GM18868 (cell line): ENCODE results near the gene CAMTA1.

Source experiments
- ATAC-seq: cut with Tn5 transposase; IDR thresholded peaks from one replicate; pipeline ENCODE4 v1.9.1; 2021; ENCODE audit warnings: mild to moderate bottlenecking, moderate library complexity; ENCODE audit not compliant: unreplicated experiment

Gene CAMTA1

DNA sequence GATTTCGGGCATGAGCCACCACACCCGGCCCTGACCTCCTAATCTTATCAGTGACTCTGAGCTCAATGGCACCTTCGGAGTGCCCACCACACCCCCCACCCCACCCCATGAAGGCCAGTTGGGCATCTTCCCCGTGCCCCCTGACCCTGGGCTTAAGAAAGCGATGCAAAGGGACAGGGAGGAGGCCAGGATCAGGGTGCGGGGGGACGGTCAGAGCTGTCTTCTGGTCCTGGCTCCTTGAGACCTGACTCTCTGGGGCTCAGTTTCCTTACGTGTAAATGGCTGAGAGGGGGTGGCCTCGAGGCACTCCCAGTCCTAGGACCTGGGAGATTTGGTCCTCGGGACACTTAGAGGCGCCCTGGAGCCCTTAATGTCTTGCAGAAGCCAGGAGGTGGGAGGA lies 881.9 kb downstream of the CAMTA1 start:
- no peak for ATAC-seq

DNA sequence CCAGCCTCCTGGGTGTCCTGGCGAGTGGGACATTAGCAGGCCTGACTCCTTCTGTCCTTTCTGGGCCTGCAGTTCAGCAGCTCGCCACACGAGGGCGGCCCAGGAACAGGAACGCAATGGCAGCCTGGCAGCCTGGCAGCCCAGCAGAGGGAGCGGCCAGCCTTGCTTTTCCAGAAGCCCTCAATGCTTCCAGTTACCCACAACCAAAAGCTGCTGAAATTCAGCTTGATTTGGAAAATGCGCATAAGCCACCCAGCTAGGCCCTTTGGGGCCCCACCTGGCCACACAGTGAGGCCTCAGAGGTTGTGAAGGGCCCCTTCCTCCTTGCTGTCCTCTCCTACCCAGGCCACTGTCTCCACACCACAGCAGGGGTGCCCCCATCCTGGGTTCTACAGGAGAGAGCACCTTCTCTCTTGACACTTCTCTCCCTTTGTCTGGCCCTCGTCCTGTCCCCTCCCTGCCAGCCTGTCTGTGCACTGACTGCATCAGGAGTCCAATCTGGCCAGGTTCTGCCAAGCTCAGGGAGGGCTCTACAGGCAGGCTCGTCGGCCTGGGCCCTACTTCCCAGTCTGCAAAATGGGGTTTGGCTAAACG lies 882.5 kb downstream of the CAMTA1 start:
- ATAC-seq: peak; percentile 52

DNA sequence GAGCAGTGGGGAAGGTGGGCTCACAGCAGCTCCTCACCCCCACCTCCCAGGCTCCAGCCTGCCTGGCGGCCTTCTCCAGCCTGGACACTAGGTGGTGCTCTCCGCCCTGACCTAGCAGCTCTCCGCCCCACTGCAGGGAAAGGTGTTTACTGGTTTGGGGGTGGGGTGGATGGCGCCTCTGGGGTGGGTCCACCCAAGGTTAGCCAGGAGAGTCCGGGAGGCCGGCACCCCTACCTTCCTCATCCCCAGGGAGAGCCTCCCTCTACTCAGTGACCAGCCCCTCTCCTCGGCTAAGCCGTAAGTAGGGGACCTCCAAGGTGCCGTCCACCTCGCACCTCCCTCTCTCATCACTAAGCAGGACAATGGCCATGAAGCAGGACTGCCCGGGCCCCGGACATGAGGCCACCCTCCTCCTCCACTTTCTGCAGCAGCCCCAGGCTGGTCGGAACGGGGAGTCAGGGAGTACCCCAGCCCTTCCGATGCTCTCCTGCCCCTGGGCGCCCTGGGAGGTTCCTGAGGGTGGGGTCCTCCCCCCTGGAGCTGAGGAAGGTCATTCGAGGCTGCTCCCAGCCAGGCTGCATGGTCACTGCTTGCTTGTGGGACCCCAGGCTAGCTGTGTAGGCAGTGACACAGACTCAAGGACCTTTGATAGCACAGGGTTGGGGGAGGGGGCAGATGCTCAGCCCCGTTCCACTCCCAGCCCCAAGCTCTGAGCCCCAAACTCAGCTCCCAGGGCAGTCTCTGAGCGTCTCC lies 884.5 kb downstream of the CAMTA1 start:
- no peak for ATAC-seq

DNA sequence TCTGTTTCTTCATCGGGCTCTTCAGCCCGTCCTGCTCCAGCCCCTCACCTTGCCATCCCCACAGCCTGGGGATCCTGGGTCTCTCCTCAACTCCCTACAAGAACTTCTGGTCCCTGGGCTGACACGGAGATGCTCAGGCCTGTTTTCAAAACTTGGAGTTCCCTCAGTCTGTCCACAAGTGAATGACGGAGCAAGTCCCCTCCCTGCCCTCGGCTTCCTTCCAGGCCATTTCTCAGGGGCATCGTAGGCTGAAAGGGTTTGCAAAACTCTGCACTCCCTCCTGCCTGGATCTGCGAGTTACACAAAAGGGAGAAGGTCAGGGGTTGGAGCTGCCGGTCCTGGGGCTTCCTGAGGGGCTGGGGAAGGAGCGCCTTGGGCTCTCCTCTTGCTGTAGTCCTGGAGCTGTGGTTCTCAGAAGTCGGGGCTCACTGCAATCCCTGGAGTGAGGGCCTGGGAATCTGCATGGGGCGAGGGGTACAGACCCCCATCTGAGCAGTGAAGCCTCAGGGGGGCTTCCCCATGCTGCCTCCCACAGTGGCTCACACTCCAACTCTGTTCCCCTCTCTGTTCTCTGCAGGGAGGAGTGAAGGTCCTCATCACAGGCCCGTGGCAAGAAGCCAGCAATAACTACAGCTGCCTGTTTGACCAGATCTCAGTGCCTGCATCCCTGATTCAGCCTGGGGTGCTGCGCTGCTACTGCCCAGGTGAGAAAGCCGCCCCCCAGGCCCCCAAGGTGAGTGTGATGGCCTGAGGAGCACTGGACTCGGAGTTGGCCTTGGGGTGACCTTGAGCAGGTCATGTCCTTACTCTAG lies 885.3 kb downstream of the CAMTA1 start:
- ATAC-seq: no peak

DNA sequence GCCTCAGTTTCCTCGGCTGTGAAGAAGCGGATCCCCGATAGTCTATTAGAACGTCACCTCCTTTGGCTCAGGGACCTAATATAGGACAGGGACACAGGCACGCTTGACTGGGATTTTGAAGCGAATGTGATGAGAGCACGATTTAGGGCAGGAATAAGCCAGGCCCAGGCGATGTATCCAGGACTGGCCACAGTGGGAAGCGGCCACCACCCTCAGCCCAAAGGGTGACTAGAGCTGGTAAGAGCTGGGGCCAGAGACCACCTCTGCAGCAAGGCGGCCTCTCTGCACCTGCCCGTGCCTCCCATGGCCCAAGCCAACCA lies 885.9 kb downstream of the CAMTA1 start:
- ATAC-seq: no peak

DNA sequence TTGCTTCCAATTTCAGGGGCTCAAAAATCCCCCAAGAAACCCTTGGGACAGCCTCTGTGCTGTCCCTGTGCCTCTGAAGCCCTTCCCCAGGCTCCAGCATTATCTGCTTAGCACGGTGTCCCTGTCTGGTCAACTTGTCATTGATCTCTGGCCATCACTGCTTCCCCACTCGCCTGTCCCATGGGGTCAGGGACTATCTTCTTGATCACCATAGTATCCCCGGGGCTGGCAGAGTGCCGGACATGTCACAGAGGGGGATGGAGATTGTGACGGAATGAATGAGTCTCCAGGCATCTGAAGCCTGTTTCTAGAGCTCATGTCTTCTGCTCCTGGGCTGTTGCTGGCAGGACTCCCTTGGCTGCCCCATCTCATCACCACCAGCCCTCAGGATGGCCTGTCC lies 886.4 kb downstream of the CAMTA1 start:
- no peak for ATAC-seq

DNA sequence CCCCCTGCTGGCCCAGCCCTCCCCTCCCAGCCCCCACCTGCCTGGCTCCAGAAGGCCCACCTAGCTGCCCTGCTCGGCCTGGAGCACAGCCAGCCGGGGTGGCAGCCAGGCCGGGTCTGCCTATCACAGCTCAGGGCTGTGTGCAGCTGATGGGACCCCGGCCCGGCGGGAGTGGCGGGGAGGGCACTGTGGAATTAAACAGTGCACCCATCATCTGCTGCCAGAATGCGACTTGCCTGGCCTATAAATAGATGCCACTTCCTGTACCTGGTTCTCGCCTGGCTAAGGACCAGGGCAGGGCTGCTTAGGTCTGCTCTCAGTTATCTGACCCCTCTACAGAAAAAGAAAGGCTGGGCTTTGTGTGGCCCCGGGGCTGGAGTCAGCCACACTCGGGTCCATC lies 887.6 kb downstream of the CAMTA1 start:
- ATAC-seq: no peak

DNA sequence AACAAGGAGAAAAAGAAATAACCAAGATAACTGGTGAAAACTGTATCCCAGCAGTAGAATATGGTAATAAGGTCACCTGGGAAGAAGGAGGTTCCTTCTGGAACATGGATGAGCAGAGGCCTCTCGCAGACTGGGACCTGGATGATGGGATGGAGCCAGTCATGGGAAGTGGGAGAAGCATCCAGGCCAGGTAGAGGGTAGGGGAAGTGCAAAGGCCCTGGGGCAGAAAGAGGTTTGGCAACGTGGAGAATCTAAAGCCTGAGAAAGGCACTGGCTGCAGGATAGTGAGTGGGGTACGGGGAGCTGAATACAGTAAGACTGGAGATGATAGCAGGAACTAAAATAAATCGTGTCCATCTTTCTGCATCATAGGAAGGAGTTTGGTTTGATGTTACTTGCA lies 889.7 kb downstream of the CAMTA1 start:
- ATAC-seq: no peak

DNA sequence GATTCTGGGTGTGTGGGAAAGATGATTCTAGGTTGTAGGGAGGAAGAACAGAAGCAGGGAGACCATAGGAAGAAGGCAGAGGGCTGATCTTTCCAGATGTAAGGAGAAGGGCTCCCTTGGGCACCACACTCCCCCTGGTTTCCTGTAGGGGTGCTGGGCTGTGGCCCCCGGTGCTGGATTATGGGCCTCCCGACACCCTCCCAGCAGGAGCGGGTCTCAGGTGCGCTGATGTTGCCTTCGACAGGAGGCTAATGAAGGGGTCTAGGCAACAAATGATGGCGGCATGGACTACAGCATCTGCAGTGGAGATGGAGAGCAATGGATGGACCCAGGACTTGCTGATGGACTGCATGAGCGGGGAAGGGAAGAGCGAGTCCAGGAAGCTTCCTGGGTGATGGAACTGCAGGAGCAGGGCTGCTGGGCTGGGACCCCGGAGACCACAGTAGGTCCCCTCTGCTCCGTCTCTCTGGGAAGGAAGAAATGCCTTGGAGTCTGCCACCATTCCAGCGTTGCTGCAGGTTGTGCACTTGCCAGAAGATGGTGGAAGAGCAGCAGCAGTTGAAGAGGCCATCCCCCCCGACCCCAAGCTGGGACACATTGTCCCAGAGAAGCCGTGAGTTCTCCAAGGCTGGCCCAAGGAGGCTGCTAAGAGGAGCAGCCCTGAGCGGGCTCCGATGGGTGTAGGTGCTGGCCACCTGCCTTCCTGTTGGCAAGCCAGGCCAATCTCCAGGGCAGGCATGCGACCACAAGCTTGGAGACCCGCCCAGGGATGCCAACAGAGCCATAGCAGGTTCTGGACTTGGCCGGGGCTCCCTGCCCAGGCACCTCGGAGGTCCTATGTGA lies 890.4 kb downstream of the CAMTA1 start:
- ATAC-seq: no peak

DNA sequence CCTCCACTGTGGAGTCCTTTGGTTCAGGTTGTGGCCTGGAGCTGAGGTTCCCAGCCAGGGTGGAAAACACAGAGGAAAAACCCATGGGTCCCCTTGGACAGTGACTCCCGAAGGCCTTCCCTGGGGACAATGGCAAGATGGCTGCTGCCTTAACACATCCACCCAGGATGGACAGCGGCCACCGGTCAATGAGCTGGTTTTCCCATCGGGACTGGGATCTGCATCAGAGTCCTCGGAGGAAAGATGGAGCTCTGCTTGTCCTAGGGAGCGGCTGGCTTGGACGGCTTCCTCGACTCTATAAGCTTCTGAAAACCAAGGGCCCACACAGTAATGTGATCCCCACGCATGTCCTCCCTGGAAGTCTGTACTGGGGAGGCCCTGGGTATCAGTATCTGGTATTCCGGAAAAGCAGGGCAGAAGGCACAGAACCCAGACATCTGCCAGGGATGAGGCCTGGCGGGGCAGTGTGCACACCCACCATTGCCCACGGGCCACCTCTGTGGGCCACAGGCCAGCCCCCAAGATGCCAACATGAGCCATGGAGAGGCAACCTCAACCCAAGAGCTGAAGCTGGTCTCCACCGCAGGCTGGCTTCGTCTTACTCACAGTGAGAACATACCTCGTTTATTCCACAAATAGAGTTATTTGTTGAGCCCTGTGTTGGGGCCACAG lies 891.2 kb downstream of the CAMTA1 start:
- no peak for ATAC-seq

DNA sequence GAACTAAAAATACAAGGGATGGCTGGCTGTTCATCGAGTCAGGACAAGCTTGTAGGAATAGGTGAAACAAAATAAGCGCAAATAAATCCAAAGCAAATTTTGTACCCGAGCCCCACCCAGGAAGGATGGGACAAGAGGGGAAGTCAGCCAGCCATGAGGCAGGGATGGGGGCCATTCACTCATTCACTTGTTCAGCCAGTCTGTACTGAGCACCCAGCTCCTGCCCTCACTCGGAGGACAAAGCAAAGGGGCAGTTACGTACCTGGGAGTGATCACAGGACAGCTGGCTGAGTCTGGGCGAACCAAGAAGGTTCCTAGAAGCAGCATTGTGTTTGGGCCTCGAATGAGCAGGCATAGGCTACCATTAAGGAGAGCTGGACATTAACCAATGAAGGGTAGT lies 891.9 kb downstream of the CAMTA1 start:
- ATAC-seq: no peak

DNA sequence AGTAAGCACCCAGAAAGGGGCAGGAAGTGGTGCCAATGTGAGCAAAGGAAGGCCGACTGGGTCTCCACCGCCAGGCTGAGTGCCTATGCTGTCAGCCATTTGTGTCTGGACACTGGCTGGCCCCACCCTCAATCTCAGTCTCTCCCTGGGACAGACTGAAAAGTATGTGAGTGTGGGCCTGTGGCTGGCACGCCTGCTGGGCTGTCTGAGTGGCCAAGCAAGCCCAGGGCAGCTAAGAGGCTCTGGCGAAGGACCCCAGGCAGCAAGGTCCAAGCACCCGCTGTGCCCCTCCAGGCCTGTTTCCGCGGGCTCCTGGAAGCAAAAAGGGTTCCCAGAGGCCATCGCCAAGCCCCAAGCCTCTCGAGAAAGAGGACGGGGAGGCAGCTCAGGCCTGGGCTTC lies 892.6 kb downstream of the CAMTA1 start:
- no peak for ATAC-seq

DNA sequence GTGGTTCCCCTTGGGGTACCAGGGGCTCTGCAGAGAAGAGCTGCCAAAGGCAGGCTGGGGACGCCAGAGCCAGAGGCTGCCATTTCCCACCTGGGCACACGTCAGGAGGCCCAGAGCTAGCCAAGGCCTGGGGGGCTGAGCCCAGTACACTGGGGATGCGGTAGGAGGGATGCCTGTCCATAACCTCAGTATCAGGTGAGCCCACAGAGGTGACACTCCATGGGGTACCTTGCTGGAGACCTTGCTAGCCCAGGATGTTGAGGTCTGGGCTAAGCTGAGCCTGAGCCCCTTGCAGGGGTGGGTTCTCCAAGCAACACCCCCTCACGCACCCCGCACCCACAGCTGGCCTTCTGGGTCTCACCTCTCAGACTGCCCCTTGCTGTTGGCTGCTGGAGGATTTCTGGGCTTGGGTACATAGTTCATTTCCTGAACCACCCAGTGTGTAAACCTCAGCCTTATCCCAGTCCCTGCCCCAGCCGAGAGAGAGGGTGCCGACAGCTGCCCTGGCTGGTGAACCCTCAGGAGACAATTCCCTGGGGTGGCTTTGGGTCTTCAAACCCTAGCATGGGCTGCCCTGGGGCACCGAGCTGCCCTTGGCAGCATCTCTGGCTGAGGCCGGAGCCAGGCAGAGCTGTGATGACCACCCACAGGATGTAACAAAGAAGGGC lies 893.4 kb downstream of the CAMTA1 start:
- no peak for ATAC-seq

DNA sequence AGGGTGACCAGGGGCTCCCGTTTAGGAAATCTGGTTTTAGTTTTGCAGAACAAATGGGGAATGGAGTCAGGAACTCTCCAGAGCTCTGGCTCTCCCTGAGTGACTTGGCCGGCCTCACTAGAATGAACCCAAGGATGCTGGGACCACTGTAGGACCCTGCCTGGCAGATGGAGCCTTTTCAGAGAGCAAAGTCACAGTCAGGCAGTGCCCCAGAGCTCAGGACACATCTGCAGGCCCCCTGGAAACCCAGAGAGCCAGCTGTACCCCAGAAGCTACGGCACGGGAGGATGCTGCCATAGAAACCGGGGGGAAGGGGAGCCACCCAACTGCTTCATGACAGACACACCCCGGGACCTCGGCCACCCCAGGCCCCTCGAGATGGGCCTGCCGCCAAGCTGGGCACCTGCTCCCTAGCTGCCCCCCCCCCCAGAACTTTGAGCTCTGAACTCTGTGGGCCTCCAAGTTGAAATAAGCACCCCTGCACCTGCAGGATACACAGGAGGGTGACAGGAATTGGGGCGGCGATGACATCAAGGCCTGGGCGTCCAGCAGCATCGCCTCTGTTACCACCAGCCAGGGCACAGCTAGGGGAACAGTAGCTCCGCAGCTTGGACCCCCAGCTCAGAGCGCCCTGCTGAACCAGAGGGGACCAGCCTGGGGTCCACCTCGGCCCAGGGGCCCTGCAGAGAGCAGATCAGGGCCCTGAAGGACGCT lies 894.1 kb downstream of the CAMTA1 start:
- no peak for ATAC-seq

DNA sequence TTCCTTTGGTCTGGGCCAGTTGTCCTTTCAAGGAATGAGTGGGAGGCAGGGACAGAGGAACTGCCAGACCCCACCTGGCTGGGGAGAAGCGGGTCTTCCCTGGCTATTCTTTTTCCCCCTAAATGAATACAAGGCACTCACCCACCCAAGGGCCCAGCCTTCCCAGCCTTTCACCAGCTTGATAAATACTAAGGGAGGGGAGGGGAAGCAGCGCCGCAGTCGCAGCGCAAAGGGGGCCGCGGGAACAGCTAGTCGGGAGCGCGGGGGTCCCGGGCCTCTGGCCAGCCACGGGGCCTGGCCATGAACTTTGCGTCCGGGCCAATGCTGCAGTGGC lies 894.6 kb downstream of the CAMTA1 start:
- ATAC-seq: no peak

DNA sequence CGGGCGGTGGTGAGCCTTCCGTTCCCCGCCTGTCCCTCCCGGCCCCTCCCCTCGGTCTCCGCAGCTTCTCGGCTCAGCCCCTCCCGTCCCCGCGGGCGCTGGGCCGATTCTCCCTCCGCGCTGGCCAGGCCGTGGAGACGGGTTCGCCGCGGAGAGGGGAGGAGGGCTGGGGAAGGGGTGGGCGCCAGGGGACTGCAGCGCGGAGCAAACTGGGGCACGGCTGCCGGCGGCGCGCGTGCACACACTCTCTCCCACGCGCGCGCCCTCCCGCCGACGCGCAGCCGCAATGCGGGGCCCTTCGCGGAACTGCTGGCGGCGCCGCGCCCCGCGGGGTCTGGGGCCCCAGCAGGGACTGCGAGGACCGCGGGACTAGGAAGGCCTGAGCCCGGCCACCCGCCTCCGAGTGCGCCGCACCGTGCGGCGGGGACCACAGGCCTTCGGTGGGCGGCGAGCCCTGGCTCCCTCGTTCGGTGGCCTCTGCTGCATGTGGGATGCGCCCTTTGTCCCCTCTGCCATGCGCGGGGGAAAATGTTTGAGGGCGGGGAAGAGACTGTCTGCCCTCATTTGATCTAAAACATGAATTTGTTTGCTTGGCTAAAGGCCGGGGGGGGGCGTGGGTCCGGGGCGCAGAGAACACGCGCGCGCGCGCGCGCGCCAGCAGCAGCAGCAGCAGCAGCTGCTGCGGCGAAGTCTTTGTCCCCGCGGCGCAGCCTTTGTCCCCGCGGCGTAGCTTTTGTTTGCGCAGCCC lies 895.1 kb downstream of the CAMTA1 start:
- ATAC-seq: no peak

DNA sequence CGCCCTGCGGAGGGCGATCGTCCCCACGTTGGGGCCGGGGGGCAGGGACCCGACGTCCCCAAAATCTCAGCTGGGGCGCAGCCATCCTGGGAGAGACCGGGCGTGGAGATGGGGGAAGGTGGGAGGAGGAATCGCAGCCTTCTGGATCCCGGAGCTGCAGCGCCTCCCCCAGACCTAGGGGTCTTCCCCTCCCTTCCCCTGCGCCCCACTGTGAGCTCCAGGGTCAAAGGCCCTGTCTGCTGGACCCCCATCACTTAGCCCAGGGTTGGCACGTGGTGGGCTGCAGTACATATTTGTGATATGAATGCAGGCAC lies 895.7 kb downstream of the CAMTA1 start:
- ATAC-seq: no peak

DNA sequence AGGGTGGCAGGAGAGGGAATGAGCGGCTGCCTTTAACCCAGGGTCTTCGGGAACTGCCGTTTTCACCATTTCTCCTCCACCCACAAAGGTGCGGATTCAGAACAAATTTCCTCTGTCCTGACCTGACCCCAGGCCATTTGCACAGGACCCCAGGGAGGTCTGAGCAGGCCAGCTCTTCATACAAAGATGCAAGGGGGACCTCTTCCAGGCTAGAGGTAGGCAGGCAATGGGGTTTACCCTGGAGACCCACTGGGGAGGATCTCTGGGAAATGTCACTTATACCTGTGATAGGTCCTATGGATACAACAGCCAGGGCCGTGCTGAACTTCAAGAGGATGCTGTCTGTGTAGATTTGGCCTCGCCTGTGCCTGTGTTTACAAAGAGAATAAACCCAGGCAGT lies 896.1 kb downstream of the CAMTA1 start:
- ATAC-seq: no peak

DNA sequence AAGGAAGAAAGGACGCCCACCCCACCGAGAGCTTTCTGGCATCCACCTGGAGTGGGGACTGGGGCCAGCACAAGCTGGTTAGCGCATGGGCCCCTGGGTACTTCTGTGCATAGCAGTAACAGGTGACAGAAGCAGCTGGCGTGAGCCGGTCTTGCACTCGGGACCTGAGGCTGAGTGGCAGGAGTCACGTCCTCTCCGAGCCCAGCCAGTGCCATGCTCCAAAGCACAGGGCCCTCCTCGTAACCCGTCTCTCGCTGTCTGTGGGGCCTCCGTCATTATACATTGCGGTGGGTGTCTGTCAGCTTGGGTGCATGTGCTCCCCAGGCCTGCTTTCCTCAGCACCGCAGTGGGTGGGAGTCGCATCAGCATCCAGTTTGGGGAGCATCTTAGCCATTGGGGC lies 898.3 kb downstream of the CAMTA1 start:
- ATAC-seq: no peak
